ENCODE results near the gene ATRAID.

DNA sequence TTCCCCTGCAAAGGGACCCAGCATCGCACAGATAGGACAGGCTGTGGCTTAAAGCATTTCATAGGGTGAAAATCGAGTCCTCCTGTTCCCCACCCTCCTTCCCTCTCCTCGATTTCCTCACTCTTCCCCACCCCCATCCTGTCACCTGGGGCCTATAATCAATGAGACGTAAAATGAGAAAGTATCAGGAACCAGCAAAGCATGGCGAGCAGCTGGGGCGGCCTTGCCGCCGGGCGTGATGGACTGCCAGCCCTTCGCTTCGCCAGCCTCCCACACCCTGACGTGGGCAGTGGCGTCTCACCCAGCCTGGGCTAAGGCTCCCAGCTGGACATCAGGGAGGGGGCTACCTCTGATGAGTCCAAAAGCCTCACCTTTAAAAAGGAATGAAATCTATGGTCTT lies 39.9 kb downstream of the ATRAID start:
- TF ChIP-seq, protein P1, sequence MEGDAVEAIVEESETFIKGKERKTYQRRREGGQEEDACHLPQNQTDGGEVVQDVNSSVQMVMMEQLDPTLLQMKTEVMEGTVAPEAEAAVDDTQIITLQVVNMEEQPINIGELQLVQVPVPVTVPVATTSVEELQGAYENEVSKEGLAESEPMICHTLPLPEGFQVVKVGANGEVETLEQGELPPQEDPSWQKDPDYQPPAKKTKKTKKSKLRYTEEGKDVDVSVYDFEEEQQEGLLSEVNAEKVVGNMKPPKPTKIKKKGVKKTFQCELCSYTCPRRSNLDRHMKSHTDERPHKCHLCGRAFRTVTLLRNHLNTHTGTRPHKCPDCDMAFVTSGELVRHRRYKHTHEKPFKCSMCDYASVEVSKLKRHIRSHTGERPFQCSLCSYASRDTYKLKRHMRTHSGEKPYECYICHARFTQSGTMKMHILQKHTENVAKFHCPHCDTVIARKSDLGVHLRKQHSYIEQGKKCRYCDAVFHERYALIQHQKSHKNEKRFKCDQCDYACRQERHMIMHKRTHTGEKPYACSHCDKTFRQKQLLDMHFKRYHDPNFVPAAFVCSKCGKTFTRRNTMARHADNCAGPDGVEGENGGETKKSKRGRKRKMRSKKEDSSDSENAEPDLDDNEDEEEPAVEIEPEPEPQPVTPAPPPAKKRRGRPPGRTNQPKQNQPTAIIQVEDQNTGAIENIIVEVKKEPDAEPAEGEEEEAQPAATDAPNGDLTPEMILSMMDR (conservative IDR thresholded peaks at IDR 0.05 in 1 of 2, IDR thresholded peaks at IDR 0.05 in 1 of 2; ENCODE audit: extremely low read depth in 1 of 2, insufficient read depth in 1 of 2, low read depth in 1 of 2, low read length in 2 of 2): no peak
- no peak for TF ChIP-seq EZH2 (IDR thresholded peaks at IDR 0.05; ENCODE audit: borderline replicate concordance, low read length)

Measured in mammary epithelial cell (primary cell).